ENCODE measurements around the gene PLCB4.

The PLCB4 gene

GRCh38 chr20:9416421-9416820 is 347.5 kb downstream of the PLCB4 start (continued):
- TF ChIP-seq TCF7L2 (IDR thresholded peaks at IDR 0.05; ENCODE audit: borderline replicate concordance, low read depth, low read length) (no peak), IKZF3 (tag by site-specific recombination; IDR thresholded peaks at IDR 0.05) (no peak), ZIC2 (tag by site-specific recombination; IDR thresholded peaks at IDR 0.05) (no peak), YY2 (tag by site-specific recombination; IDR thresholded peaks at IDR 0.05) (no peak)
- TF ChIP-seq, protein P1, sequence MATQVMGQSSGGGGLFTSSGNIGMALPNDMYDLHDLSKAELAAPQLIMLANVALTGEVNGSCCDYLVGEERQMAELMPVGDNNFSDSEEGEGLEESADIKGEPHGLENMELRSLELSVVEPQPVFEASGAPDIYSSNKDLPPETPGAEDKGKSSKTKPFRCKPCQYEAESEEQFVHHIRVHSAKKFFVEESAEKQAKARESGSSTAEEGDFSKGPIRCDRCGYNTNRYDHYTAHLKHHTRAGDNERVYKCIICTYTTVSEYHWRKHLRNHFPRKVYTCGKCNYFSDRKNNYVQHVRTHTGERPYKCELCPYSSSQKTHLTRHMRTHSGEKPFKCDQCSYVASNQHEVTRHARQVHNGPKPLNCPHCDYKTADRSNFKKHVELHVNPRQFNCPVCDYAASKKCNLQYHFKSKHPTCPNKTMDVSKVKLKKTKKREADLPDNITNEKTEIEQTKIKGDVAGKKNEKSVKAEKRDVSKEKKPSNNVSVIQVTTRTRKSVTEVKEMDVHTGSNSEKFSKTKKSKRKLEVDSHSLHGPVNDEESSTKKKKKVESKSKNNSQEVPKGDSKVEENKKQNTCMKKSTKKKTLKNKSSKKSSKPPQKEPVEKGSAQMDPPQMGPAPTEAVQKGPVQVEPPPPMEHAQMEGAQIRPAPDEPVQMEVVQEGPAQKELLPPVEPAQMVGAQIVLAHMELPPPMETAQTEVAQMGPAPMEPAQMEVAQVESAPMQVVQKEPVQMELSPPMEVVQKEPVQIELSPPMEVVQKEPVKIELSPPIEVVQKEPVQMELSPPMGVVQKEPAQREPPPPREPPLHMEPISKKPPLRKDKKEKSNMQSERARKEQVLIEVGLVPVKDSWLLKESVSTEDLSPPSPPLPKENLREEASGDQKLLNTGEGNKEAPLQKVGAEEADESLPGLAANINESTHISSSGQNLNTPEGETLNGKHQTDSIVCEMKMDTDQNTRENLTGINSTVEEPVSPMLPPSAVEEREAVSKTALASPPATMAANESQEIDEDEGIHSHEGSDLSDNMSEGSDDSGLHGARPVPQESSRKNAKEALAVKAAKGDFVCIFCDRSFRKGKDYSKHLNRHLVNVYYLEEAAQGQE (tag by site-specific recombination; IDR thresholded peaks at IDR 0.05) = no peak

GRCh38 chr20:9417665-9418064 is 348.8 kb downstream of the PLCB4 start:
- H3K27ac ChIP-seq (ENCODE audit: extremely low read depth, low read depth, low read length) = no peak overlapping the region
- CTCF ChIA-PET = interaction anchor here (4.9 kb wide), 1 partner anchor 10 kb away, joined by 42 read pairs; no protein-coding TSS in a partner anchor
- H3K36me3 ChIP-seq (ENCODE audit: control insufficient read depth in 2 of 2, insufficient read depth in 1 of 2, low read length in 2 of 2) = peaks cover 0 to 3% of the 10 kb centered on the region in 2 experiments; a peak in 2 of 3 replicates
- POLR2A ChIA-PET = no interaction called here
- no peaks in the 10 kb centered on the region for H3K9me3 ChIP-seq (ENCODE audit: control insufficient read depth, insufficient read depth, low read depth, low read length)
- TF ChIP-seq ZNF248 (tag by site-specific recombination; IDR thresholded peaks at IDR 0.05) = no peak
- no peaks in the 10 kb centered on the region for H3K4me1 ChIP-seq (ENCODE audit: control insufficient read depth, insufficient read depth, low read length)
- H3K4me3 ChIP-seq (ENCODE audit: low read depth, low read length) = no peak overlapping the region

GRCh38 chr20:9422321-9423057 is 353.6 kb downstream of the PLCB4 start:
- Histone ChIP-seq H3K27ac (ENCODE audit: extremely low read depth, low read depth, low read length) (no peak overlapping the region), H3K36me3 (ENCODE audit: control insufficient read depth in 2 of 2, insufficient read depth in 1 of 2, low read length in 2 of 2) (peaks cover 0 to 7% of the 10 kb centered on the region in 2 experiments; a peak in 2 of 3 replicates), H3K9me3 (ENCODE audit: control insufficient read depth, insufficient read depth, low read depth, low read length) (no peaks in the 10 kb centered on the region), H3K4me1 (ENCODE audit: control insufficient read depth, insufficient read depth, low read length) (no peaks in the 10 kb centered on the region), H3K4me3 (ENCODE audit: low read depth, low read length) (no peak overlapping the region)
- ChIA-PET POLR2A (no interaction called here), CTCF (interaction anchor here (0.7 to 4.9 kb wide), 3 partner anchors 15 to 632 kb away, joined by 3 to 42 read pairs (median 4); no protein-coding TSS in a partner anchor)
- no peak for TF ChIP-seq MZF1 (tag by site-specific recombination; IDR thresholded peaks at IDR 0.05; ENCODE audit: borderline replicate concordance)

DNA sequence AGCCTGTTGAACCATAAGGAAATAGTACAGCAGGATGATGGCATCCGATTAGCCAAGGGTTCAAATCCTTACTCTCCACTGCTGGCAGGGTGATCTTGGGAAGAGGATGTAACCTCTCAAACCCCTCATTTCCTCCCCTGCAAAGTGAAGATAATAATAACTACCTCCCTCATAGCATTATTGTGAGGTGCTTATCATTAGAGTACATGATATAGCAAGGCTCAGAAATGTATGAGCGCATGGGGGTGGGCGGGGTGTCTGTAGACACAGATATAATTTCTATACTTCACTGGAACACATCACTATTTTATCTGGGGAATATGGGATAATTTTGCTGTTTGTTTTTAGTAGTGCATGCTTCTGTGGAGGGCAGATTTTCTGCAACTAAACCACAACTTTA is 355.7 kb downstream of the PLCB4 start:
- Histone ChIP-seq H3K36me3 (ENCODE audit: control insufficient read depth in 2 of 2, insufficient read depth in 1 of 2, low read length in 2 of 2) (peaks cover 0 to 7% of the 10 kb centered on the region in 2 experiments; a peak in 2 of 3 replicates), H3K27ac (ENCODE audit: extremely low read depth, low read depth, low read length) (no peak overlapping the region), H3K4me3 (ENCODE audit: low read depth, low read length) (no peak overlapping the region), H3K9me3 (ENCODE audit: control insufficient read depth, insufficient read depth, low read depth, low read length) (no peaks in the 10 kb centered on the region), H3K4me1 (ENCODE audit: control insufficient read depth, insufficient read depth, low read length) (no peaks in the 10 kb centered on the region)
- POLR2A ChIA-PET = no interaction called here
- CTCF ChIA-PET = interaction anchor here (1.9 kb wide), 1 partner anchor 17 kb away, joined by 6 read pairs; no protein-coding TSS in a partner anchor
- no peak for TF ChIP-seq ZNF626 (tag by site-specific recombination; IDR thresholded peaks at IDR 0.05)
- no peak for TF ChIP-seq ZNF416 (tag by site-specific recombination; IDR thresholded peaks at IDR 0.05)
- no peak for TF ChIP-seq ZNF391 (tag by site-specific recombination; IDR thresholded peaks at IDR 0.05; ENCODE audit: borderline replicate concordance, low read depth)
- no peak for TF ChIP-seq ZNF223 (tag by site-specific recombination; IDR thresholded peaks at IDR 0.05)
- no peak for TF ChIP-seq ZNF19 (tag by site-specific recombination; IDR thresholded peaks at IDR 0.05; ENCODE audit: low read depth)
- TF ChIP-seq TSHZ1 (tag by site-specific recombination; IDR thresholded peaks at IDR 0.05; ENCODE audit: borderline replicate concordance) = no peak
- no peak for TF ChIP-seq TCF7L2 (IDR thresholded peaks at IDR 0.05; ENCODE audit: borderline replicate concordance, low read depth, low read length)
- no peak for TF ChIP-seq MZF1 (tag by site-specific recombination; IDR thresholded peaks at IDR 0.05; ENCODE audit: borderline replicate concordance)
- TF ChIP-seq ZNF830 (tag by site-specific recombination; IDR thresholded peaks at IDR 0.05; ENCODE audit: low read depth) = no peak
- TF ChIP-seq ZNF354C (tag by site-specific recombination; IDR thresholded peaks at IDR 0.05; ENCODE audit: borderline replicate concordance, low read depth) = no peak
- no peak for TF ChIP-seq ZNF175 (tag by site-specific recombination; IDR thresholded peaks at IDR 0.05)
- no peak for TF ChIP-seq REPIN1 (tag by site-specific recombination; IDR thresholded peaks at IDR 0.05; ENCODE audit: low read depth)
- TF ChIP-seq ZNF148 (tag by site-specific recombination; IDR thresholded peaks at IDR 0.05; ENCODE audit: borderline replicate concordance) = no peak

Data from HEK293 (cell line).